Measurements from ENCODE around the gene MSRB3.

Gene MSRB3

DNA sequence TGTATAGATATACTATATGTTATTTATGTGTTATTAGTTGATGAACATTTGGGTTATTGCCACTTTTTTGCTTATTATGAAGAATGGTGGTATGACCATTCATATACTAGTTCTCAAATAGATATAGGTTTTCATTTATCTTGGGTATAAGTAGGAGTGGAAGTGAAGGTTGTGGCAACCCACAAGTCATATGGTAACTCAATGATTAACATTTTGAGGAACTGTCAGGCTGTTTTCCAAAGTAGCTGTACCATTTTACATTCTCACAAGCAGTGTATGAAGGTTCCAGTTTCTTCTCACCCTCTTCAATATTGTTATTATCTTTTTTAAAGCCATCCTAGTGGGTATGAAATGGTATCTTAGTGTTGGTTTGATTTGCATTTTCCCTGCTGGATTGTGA, 19.0 kb upstream of the MSRB3 start:
- H3K36me3 ChIP-seq (replicated peaks in 1 of 2; ENCODE audit: control insufficient read depth in 2 of 2, insufficient read depth in 2 of 2, low read length in 2 of 2), result no peaks in the 10 kb centered on the region
- no peak overlapping the region for H3K4ac ChIP-seq (ENCODE audit: low read length)
- H3K18ac ChIP-seq (ENCODE audit: low read length), result no peak overlapping the region
- no peaks in the 10 kb centered on the region for H3K4me1 ChIP-seq (ENCODE audit: control insufficient read depth in 2 of 2, insufficient read depth in 1 of 2, low read depth in 1 of 2, low read length in 2 of 2)
- H2BK12ac ChIP-seq (ENCODE audit: low read length), result no peak overlapping the region
- H2BK120ac ChIP-seq (ENCODE audit: low read depth, low read length), result no peak overlapping the region
- no peaks in the 10 kb centered on the region for H3K79me1 ChIP-seq (ENCODE audit: low read depth, low read length)
- H4K8ac ChIP-seq (ENCODE audit: low read depth, low read length), result no peak overlapping the region
- no peak overlapping the region for H2AFZ ChIP-seq (ENCODE audit: low read length)
- no peaks in the 10 kb centered on the region for H3K27me3 ChIP-seq (ENCODE audit: control insufficient read depth in 3 of 3, insufficient read depth in 3 of 3, low read depth in 1 of 3, low read length in 3 of 3)
- no peak overlapping the region for H4K91ac ChIP-seq (ENCODE audit: low read depth, low read length, poor library complexity)
- H3K4me3 ChIP-seq (ENCODE audit: low read length in 2 of 2), result no peak overlapping the region
- no peak overlapping the region for H3K23ac ChIP-seq (ENCODE audit: low read depth, low read length, poor library complexity)
- H2BK5ac ChIP-seq (ENCODE audit: low read length), result no peak overlapping the region
- H2AK5ac ChIP-seq (ENCODE audit: low read depth, low read length), result no peak overlapping the region
- no peaks in the 10 kb centered on the region for H3K9me3 ChIP-seq (replicated peaks in 1 of 2; ENCODE audit: control insufficient read depth in 2 of 2, insufficient read depth in 1 of 2, low read depth in 1 of 2, low read length in 2 of 2)
- H3K27ac ChIP-seq (replicated peaks; ENCODE audit: low read length), result no peak overlapping the region
- DNase-seq (ENCODE audit: low spot score), result no peak
- no peak overlapping the region for H3K14ac ChIP-seq (ENCODE audit: low read length)
- no peak overlapping the region for H3K4me2 ChIP-seq (ENCODE audit: insufficient read depth, low read length, poor library complexity, severe bottlenecking)
- H2BK15ac ChIP-seq (ENCODE audit: low read length), result no peak overlapping the region
- no peak overlapping the region for H3K9ac ChIP-seq (ENCODE audit: low read depth, low read length, poor library complexity)

DNA sequence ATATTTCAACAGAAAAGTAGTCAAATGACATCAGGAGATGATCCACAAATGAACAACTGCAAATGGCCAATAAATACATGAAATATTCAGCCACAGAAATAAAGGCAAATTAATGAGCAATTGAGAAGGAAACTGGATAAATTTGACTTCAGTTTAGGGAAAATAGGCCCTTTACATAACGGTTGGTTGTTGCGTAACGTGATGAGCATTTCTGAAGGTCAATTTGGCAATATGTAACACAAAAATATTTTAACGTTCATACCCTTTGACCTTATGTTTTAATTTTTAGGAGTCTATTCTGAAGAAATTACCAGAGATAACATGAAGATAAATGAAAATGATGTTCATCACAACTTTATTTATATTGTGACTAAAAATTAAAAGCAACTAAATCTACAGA, 14.7 kb upstream of the MSRB3 start:
- WGBS, 2 donors (ENCODE audit: extremely low coverage in 2 of 2, insufficient read length in 2 of 2, insufficient replicate concordance in 1 of 2), result no CpG with 5 or more reads among the region's 4 CpGs

DNA sequence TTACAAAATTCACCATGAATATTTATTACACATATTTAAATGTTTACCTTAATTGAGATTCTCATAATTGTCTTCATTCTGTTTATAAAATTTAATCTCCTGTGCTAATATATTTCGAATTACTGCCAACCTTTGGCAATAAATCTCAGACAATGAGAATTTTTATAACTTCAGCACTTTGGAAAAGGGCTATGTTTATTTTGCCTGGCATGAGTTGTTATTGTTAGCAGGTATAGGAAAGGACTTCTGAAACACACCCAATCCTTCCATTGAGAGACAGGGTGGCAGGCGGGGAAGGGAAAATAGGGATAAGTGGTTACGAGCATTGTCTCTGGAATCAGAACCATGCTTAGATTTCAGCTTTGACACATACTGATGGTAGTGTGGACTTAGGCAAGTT, 12.1 kb upstream of the MSRB3 start:
- no peaks in the 10 kb centered on the region for H3K9me3 ChIP-seq (replicated peaks in 1 of 2; ENCODE audit: control insufficient read depth in 2 of 2, insufficient read depth in 1 of 2, low read depth in 1 of 2, low read length in 2 of 2)
- H3K4ac ChIP-seq (ENCODE audit: low read length), result no peak overlapping the region
- no peak overlapping the region for H4K8ac ChIP-seq (ENCODE audit: low read depth, low read length)
- H3K4me1 ChIP-seq (ENCODE audit: control insufficient read depth in 2 of 2, insufficient read depth in 1 of 2, low read depth in 1 of 2, low read length in 2 of 2), result no peaks in the 10 kb centered on the region
- H3K36me3 ChIP-seq (replicated peaks in 1 of 2; ENCODE audit: control insufficient read depth in 2 of 2, insufficient read depth in 2 of 2, low read length in 2 of 2), result no peaks in the 10 kb centered on the region
- H3K4me2 ChIP-seq (ENCODE audit: insufficient read depth, low read length, poor library complexity, severe bottlenecking), result no peak overlapping the region
- no peak overlapping the region for H2AK5ac ChIP-seq (ENCODE audit: low read depth, low read length)
- H3K4me3 ChIP-seq (ENCODE audit: low read length in 2 of 2), result no peak overlapping the region
- no peak overlapping the region for H3K9ac ChIP-seq (ENCODE audit: low read depth, low read length, poor library complexity)
- DNase-seq (ENCODE audit: low spot score), result no peak
- no CpG with 5 or more reads among the region's 3 CpGs for WGBS, 2 donors (ENCODE audit: extremely low coverage in 2 of 2, insufficient read length in 2 of 2, insufficient replicate concordance in 1 of 2)
- H3K27me3 ChIP-seq (ENCODE audit: control insufficient read depth in 3 of 3, insufficient read depth in 3 of 3, low read depth in 1 of 3, low read length in 3 of 3), result no peaks in the 10 kb centered on the region
- H2BK5ac ChIP-seq (ENCODE audit: low read length), result no peak overlapping the region
- H3K18ac ChIP-seq (ENCODE audit: low read length), result no peak overlapping the region
- H2BK120ac ChIP-seq (ENCODE audit: low read depth, low read length), result no peak overlapping the region
- H3K27ac ChIP-seq (replicated peaks; ENCODE audit: low read length), result no peak overlapping the region
- H2BK15ac ChIP-seq (ENCODE audit: low read length), result no peak overlapping the region
- H3K79me1 ChIP-seq (ENCODE audit: low read depth, low read length), result no peaks in the 10 kb centered on the region
- H3K14ac ChIP-seq (ENCODE audit: low read length), result no peak overlapping the region
- H2BK12ac ChIP-seq (ENCODE audit: low read length), result no peak overlapping the region
- H2AFZ ChIP-seq (ENCODE audit: low read length), result no peak overlapping the region
- H4K91ac ChIP-seq (ENCODE audit: low read depth, low read length, poor library complexity), result no peak overlapping the region
- no peak overlapping the region for H3K23ac ChIP-seq (ENCODE audit: low read depth, low read length, poor library complexity)

More for the DNA sequence above, 14.7 kb upstream of the MSRB3 start:
- no peak overlapping the region for H2BK12ac ChIP-seq (ENCODE audit: low read length)
- no peaks in the 10 kb centered on the region for H3K36me3 ChIP-seq (replicated peaks in 1 of 2; ENCODE audit: control insufficient read depth in 2 of 2, insufficient read depth in 2 of 2, low read length in 2 of 2)
- H3K27ac ChIP-seq (replicated peaks; ENCODE audit: low read length), result no peak overlapping the region
- H2BK15ac ChIP-seq (ENCODE audit: low read length), result no peak overlapping the region
- H3K4me3 ChIP-seq (ENCODE audit: low read length in 2 of 2), result no peak overlapping the region
- no peaks in the 10 kb centered on the region for H3K27me3 ChIP-seq (ENCODE audit: control insufficient read depth in 3 of 3, insufficient read depth in 3 of 3, low read depth in 1 of 3, low read length in 3 of 3)
- H2AK5ac ChIP-seq (ENCODE audit: low read depth, low read length), result no peak overlapping the region
- H3K9ac ChIP-seq (ENCODE audit: low read depth, low read length, poor library complexity), result no peak overlapping the region
- no peak overlapping the region for H3K23ac ChIP-seq (ENCODE audit: low read depth, low read length, poor library complexity)
- no peaks in the 10 kb centered on the region for H3K9me3 ChIP-seq (replicated peaks in 1 of 2; ENCODE audit: control insufficient read depth in 2 of 2, insufficient read depth in 1 of 2, low read depth in 1 of 2, low read length in 2 of 2)
- no peak overlapping the region for H3K4ac ChIP-seq (ENCODE audit: low read length)
- no peak for DNase-seq (ENCODE audit: low spot score)
- no peak overlapping the region for H2AFZ ChIP-seq (ENCODE audit: low read length)
- no peak overlapping the region for H3K4me2 ChIP-seq (ENCODE audit: insufficient read depth, low read length, poor library complexity, severe bottlenecking)
- no peak overlapping the region for H4K91ac ChIP-seq (ENCODE audit: low read depth, low read length, poor library complexity)
- H2BK5ac ChIP-seq (ENCODE audit: low read length), result no peak overlapping the region
- no peaks in the 10 kb centered on the region for H3K4me1 ChIP-seq (ENCODE audit: control insufficient read depth in 2 of 2, insufficient read depth in 1 of 2, low read depth in 1 of 2, low read length in 2 of 2)
- no peak overlapping the region for H4K8ac ChIP-seq (ENCODE audit: low read depth, low read length)
- no peak overlapping the region for H2BK120ac ChIP-seq (ENCODE audit: low read depth, low read length)
- no peak overlapping the region for H3K18ac ChIP-seq (ENCODE audit: low read length)
- no peaks in the 10 kb centered on the region for H3K79me1 ChIP-seq (ENCODE audit: low read depth, low read length)
- H3K14ac ChIP-seq (ENCODE audit: low read length), result no peak overlapping the region

DNA sequence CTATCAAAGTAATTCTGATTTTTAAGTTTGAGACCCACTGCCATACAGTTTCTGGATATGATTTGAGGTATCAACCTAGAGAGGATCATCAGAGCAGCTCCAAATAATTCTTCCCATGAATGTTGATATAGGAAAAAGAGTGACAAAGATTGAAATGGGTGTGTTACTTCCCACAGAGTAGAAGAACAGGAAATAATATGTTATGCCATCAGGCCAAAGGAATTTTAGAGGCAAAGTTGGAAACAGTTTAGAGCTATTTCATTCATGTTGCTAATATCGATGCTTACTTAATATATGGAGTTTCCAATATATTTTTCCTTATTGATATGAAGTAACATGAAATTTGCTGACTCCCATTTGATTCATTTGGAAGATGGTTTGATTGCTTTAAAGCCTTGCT, 8.9 kb upstream of the MSRB3 start:
- H3K4ac ChIP-seq (ENCODE audit: low read length), result no peak overlapping the region
- no peak overlapping the region for H3K14ac ChIP-seq (ENCODE audit: low read length)
- H2AFZ ChIP-seq (ENCODE audit: low read length), result no peak overlapping the region
- H3K4me2 ChIP-seq (ENCODE audit: insufficient read depth, low read length, poor library complexity, severe bottlenecking), result no peak overlapping the region
- H3K18ac ChIP-seq (ENCODE audit: low read length), result no peak overlapping the region
- H2AK5ac ChIP-seq (ENCODE audit: low read depth, low read length), result no peak overlapping the region
- H3K36me3 ChIP-seq (replicated peaks in 1 of 2; ENCODE audit: control insufficient read depth in 2 of 2, insufficient read depth in 2 of 2, low read length in 2 of 2), result no peaks in the 10 kb centered on the region
- no CpG with 5 or more reads among the region's 1 CpG for WGBS, 2 donors (ENCODE audit: extremely low coverage in 2 of 2, insufficient read length in 2 of 2, insufficient replicate concordance in 1 of 2)
- DNase-seq (ENCODE audit: low spot score), result no peak
- no peak overlapping the region for H3K27ac ChIP-seq (replicated peaks; ENCODE audit: low read length)
- no peak overlapping the region for H3K9ac ChIP-seq (ENCODE audit: low read depth, low read length, poor library complexity)
- H3K27me3 ChIP-seq (ENCODE audit: control insufficient read depth in 3 of 3, insufficient read depth in 3 of 3, low read depth in 1 of 3, low read length in 3 of 3), result no peaks in the 10 kb centered on the region
- no peak overlapping the region for H2BK15ac ChIP-seq (ENCODE audit: low read length)
- H4K91ac ChIP-seq (ENCODE audit: low read depth, low read length, poor library complexity), result no peak overlapping the region
- no peak overlapping the region for H3K4me3 ChIP-seq (ENCODE audit: low read length in 2 of 2)
- no peak overlapping the region for H2BK120ac ChIP-seq (ENCODE audit: low read depth, low read length)
- H4K8ac ChIP-seq (ENCODE audit: low read depth, low read length), result no peak overlapping the region
- no peaks in the 10 kb centered on the region for H3K4me1 ChIP-seq (ENCODE audit: control insufficient read depth in 2 of 2, insufficient read depth in 1 of 2, low read depth in 1 of 2, low read length in 2 of 2)
- no peak overlapping the region for H2BK5ac ChIP-seq (ENCODE audit: low read length)
- no peaks in the 10 kb centered on the region for H3K79me1 ChIP-seq (ENCODE audit: low read depth, low read length)
- H3K9me3 ChIP-seq (replicated peaks in 1 of 2; ENCODE audit: control insufficient read depth in 2 of 2, insufficient read depth in 1 of 2, low read depth in 1 of 2, low read length in 2 of 2), result no peaks in the 10 kb centered on the region
- no peak overlapping the region for H3K23ac ChIP-seq (ENCODE audit: low read depth, low read length, poor library complexity)
- no peak overlapping the region for H2BK12ac ChIP-seq (ENCODE audit: low read length)

Data from neuronal stem cell (in vitro differentiated cells).